Gastroesophageal sphincter (tissue), 4 donors: ENCODE results near the gene PTBP1. TPM values are rescaled to one million over a fixed set of nuclear protein-coding genes. Genes with fewer than 3 reads are reported as not detected.
A peak's percentile ranks its signal among the peaks of the same experiment; 100 is the strongest.

Source experiments
- ATAC-seq: fragments of 150-250 bp; one replicate; pipeline ENCODE4 v1.9.1; 2016; ENCODE audit warnings: mild to moderate bottlenecking, moderate library complexity
- H3K27ac ChIP-seq, 4 donors: fragments of 200-600 bp; sonication (generic) in 3 of 4; 1 replicate in 3 of 4; 2 replicates in 1 of 4; pipeline ENCODE4 v1.5.1; 2016 to 2019
- H3K27me3 ChIP-seq: fragments of 200-600 bp; sonication (generic); one replicate; pipeline ENCODE4 v1.5.1; 2019
- H3K36me3 ChIP-seq, 2 donors: fragments of 200-600 bp; sonication (generic); one replicate each; pipeline ENCODE4 v1.5.1; 2019; ENCODE audit warnings: control low read depth in 1 of 2
- H3K4me1 ChIP-seq, 3 donors: fragments of 200-600 bp; sonication (generic); 1 replicate in 2 of 3; 2 replicates in 1 of 3; pipeline ENCODE4 v1.5.1; 2016 to 2019; ENCODE audit warnings: control low read depth in 2 of 3
- H3K4me3 ChIP-seq, 2 donors: fragments of 200-600 bp; sonication (generic); one replicate each; pipeline ENCODE4 v1.5.1; 2019; ENCODE audit warnings: mild to moderate bottlenecking in 1 of 2, moderate library complexity in 1 of 2
- H3K9me3 ChIP-seq, 3 donors: fragments of 200-600 bp; sonication (generic); one replicate each; pipeline ENCODE4 v1.5.1; 2017 to 2019; ENCODE audit warnings: control low read depth in 2 of 3
- CTCF ChIP-seq, 4 experiments: fragments of 200-600 bp in 2 of 4; fragments of 450-650 bp in 2 of 4; sonication (generic) in 1 of 4; IDR thresholded peaks; one replicate each; pipeline ENCODE4 v1.5.1; 2017 to 2019; ENCODE audit warnings: antibody characterized with exemption in 4 of 4, mild to moderate bottlenecking in 2 of 4, moderate library complexity in 2 of 4
- EP300 ChIP-seq: sonication (generic); formaldehyde crosslinking; IDR thresholded peaks from one replicate; pipeline ENCODE4 v1.6.1; 2017; ENCODE audit warnings: antibody characterized with exemption, mild to moderate bottlenecking
- POLR2A ChIP-seq, 2 donors: fragments of 450-650 bp; IDR thresholded peaks; one replicate each; pipeline ENCODE4 v1.6.1; 2017; ENCODE audit warnings: antibody characterized with exemption in 2 of 2, mild to moderate bottlenecking in 2 of 2, moderate library complexity in 1 of 2
- POLR2AphosphoS5 ChIP-seq: sonication (generic); formaldehyde crosslinking; IDR thresholded peaks from one replicate; pipeline ENCODE4 v1.6.1; 2017; ENCODE audit warnings: antibody characterized with exemption
- WGBS, 2 donors: methylation state at CpG; one replicate each; pipeline ENCODE4 v1.1.5; 2018; ENCODE audit warnings: low coverage in 1 of 2; 5-methylcytosine and 5-hydroxymethylcytosine counted together
- total RNA-seq, 4 donors: library from RNA; depleted of rRNA; stranded (reverse); fragments of >200 nt; gene quantifications; one replicate each; pipeline ENCODE4 v1.1.0, GENCODE V29; 2016

The PTBP1 gene
- total RNA-seq, 4 donors from 2014 or later: 68.6 to 95.6 (median 79.3) TPM

GRCh38 chr19:829129-829758 lies 32.0 kb downstream of the PTBP1 start:
- TF ChIP-seq EP300: no peak
- no peak for TF ChIP-seq POLR2AphosphoS5
- no peak for TF ChIP-seq CTCF (IDR thresholded peaks at IDR 0.05)
- no peak for TF ChIP-seq POLR2A (IDR thresholded peaks at IDR 0.05)
- no peaks in the 10 kb centered on the region for H3K36me3 ChIP-seq
- H3K4me1 ChIP-seq: no peaks in the 10 kb centered on the region
- H3K9me3 ChIP-seq: no peaks in the 10 kb centered on the region
- no peak for ATAC-seq
- no peak overlapping the region for H3K4me3 ChIP-seq
- WGBS, 2 donors: 68 to 81% methylated on average over 5 of the region's 18 CpGs
- no peak overlapping the region for H3K27ac ChIP-seq
- peaks cover 71% of the 10 kb centered on the region for H3K27me3 ChIP-seq

GRCh38 chr19:831407-832369 lies 34.4 kb downstream of the PTBP1 start:
- ATAC-seq: no peak
- Histone ChIP-seq H3K9me3 (no peaks in the 10 kb centered on the region), H3K4me3 (no peak overlapping the region), H3K27ac (no peak overlapping the region), H3K27me3 (peaks cover 77% of the 10 kb centered on the region), H3K4me1 (no peaks in the 10 kb centered on the region), H3K36me3 (no peaks in the 10 kb centered on the region)
- WGBS, 2 donors: 59 to 60% methylated on average over 5 to 7 of the region's 38 CpGs
- TF ChIP-seq POLR2AphosphoS5 (no peak), CTCF (IDR thresholded peaks at IDR 0.05) (no peak), POLR2A (IDR thresholded peaks at IDR 0.05) (no peak)

- Histone ChIP-seq H3K27ac (no peak overlapping the region), H3K27me3 (peaks cover 83% of the 10 kb centered on the region), H3K36me3 (no peaks in the 10 kb centered on the region), H3K4me3 (no peak overlapping the region), H3K4me1 (no peaks in the 10 kb centered on the region), H3K9me3 (no peaks in the 10 kb centered on the region)
- ATAC-seq: no peak
- TF ChIP-seq POLR2AphosphoS5 (no peak), CTCF (IDR thresholded peaks at IDR 0.05) (no peak), POLR2A (IDR thresholded peaks at IDR 0.05) (no peak), EP300 (no peak)
- 80 to 88% methylated on average over 7 to 13 of the region's 24 CpGs for WGBS, 2 donors
Measured at GRCh38 chr19:834216-834615, 37.0 kb downstream of the PTBP1 start.

GRCh38 chr19:835210-835810 lies 38.1 kb downstream of the PTBP1 start:
- H3K27ac ChIP-seq: no peak overlapping the region
- no peak for TF ChIP-seq EP300
- TF ChIP-seq POLR2AphosphoS5: no peak
- TF ChIP-seq POLR2A (IDR thresholded peaks at IDR 0.05): no peak
- TF ChIP-seq CTCF (IDR thresholded peaks at IDR 0.05): no peak
- WGBS, 2 donors: 28 to 33% methylated on average over 2 to 4 of the region's 36 CpGs
- no peaks in the 10 kb centered on the region for H3K4me1 ChIP-seq
- peak; percentile 55 for ATAC-seq
- no peak overlapping the region for H3K4me3 ChIP-seq
- no peaks in the 10 kb centered on the region for H3K9me3 ChIP-seq
- peaks cover 83% of the 10 kb centered on the region for H3K27me3 ChIP-seq
- no peaks in the 10 kb centered on the region for H3K36me3 ChIP-seq
